TTC549 (cell line): Measurements from ENCODE around the gene HTRA3.

Source experiments
- FAIRE-seq: peaks from 2 replicates; lab custom pipeline; 2012; peaks lifted over from hg19 to GRCh38; lab: Jason Lieb, UNC

Gene HTRA3

GRCh38 chr4:8293131-8293975 lies 23.8 kb downstream of the HTRA3 start:
- no peak for FAIRE-seq

DNA sequence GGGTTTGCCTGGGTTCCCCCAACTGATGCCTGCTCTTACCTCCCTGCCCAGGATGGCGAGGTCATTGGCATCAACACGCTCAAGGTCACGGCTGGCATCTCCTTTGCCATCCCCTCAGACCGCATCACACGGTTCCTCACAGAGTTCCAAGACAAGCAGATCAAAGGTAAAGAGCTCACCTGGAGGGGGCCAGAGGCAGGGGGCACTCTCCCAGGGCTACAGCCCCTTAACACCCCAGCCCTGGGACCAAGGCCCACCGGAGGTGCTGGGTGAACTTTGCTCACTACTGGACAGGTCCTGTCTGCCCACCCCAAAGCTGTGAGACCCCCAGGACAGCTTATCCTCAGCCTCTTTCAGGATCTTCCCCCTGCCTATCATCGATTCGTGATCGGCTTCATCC lies 24.5 kb downstream of the HTRA3 start:
- FAIRE-seq: no peak

DNA sequence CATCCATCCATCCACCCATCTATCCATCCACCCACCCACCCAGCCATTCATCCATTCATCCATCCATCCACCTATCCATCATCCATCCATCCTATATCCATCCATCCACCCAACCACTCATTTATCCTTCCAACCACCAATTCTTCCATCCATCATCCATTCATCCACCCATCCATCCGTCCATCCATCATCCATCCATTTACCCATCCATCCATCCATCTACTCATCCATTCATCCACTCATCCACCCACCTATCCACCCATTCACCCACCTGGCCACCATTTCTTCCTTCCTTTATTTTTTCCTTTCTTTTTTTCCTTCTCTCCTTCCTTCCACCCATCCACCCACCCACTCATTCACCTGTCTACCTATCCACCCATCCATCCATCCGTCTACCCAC lies 25.2 kb downstream of the HTRA3 start:
- FAIRE-seq: no peak

- FAIRE-seq: no peak
Measured at GRCh38 chr4:8295471-8295870, 25.9 kb downstream of the HTRA3 start.

GRCh38 chr4:8296491-8296890 lies 26.9 kb downstream of the HTRA3 start:
- no peak for FAIRE-seq

DNA sequence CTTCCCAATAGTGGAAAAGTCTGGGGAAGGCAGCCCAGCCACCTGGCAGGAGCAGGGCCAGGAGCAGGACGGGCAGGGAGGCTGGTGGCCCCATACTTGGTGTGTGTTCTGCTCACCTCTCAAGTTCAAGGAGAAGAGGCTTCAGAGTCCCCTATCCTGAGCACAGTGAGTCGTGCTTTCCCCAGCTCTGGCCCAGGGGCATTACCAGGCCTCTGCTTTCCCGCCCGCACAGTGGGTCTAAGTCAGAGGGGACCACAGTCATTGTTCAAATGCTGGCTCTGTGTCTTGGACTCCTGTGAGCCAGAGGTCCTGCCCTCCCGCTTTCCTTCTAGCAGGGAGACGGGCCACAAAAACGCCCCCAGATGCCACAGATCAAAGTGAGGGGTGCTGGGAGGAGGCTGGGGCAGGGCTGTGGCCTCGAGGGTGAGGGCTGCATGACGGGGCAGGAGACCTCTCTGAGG lies 27.6 kb downstream of the HTRA3 start:
- FAIRE-seq: no peak

DNA sequence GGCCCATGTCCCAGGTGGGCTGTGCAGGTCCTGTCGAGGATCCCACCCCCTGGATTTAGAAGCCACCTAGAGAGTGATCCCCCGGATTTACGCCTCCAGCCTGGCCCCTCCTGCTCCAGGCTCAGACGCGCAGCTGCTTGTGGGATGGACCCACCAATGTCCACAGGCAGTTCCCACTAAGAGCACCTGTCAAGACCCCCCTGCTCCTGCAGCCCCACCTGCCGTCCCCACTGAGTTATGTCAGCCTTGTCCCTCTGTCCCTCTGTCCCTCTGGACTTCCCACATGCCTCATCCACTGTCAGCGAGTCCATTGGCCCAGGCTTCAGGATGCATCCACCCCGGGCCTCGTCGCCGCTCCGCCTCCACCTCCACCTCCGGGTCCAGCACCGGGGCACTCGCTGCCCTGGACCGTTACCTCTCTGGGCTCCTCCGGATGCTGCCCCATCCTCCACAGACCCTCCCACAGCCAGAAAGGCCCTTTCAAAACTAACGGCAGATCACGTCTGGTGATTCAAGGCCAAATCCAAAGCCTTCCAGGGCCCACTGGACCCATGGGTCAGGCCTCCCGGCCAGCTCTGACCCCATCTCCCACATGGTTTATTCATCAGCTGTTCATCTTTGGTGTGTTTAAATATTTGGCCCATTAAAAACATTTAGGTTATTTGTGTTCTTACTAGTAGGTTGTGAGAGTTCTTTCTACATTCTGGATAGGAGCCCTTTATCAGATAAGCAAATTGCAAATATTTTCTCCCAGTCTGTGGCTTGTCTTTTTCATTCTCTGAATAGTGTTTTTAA lies 28.3 kb downstream of the HTRA3 start:
- no peak for FAIRE-seq

DNA sequence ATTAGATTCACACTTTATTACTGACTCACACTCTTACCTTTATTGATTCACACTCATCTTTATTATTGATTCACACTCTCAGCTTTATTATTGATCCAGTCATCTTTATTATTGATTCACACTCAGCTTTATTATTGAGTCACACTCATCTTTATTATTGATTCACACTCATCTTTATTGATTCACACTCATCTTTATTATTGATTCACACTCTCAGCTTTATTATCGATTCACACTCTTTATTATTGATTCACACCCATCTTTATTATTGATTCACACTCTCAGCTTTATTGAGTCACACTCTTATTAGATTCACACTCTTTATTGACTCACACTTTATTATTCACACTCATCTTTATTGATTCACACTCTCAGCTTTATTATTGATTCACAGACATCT lies 31.3 kb downstream of the HTRA3 start:
- no peak for FAIRE-seq

DNA sequence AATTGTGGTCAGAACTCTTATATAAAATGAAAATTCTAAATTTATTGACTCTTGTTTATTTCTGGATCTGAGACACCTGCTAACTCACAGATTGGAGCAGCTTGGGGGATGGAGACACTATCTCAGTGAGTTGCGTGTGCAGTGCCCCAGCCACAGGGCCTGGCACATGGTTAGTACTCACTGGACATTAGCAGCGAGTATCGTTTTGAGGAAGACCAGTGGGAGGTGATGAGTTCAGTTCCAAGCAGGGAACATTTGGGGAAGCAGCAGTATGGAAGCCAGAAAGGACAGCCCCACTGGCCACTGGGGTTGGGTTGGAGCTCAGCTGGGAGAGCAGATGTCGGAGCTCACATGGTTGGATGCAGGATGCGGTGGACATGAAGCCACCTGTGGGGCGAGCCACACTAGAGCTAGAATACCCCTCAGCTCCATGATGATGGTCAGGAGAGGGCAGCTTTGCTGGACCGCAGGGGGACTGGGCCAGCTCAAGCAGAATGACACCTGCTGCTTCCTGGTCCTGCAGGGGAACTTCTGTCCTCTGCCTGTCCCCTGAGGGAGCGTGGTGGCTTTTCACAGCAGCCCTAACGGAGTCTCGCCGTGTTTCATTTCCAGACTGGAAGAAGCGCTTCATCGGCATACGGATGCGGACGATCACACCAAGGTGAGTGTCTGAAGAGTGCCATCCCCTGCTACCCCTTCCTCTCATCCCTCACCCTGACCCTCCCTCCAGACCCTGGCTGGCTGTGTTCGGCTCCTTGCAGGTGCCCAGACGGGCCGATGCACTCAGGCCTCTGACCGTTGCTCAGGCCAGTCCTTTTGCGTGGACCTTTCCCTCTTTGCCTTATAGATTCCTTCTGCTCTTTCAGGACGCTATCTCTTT lies 32.5 kb downstream of the HTRA3 start:
- FAIRE-seq: no peak

DNA sequence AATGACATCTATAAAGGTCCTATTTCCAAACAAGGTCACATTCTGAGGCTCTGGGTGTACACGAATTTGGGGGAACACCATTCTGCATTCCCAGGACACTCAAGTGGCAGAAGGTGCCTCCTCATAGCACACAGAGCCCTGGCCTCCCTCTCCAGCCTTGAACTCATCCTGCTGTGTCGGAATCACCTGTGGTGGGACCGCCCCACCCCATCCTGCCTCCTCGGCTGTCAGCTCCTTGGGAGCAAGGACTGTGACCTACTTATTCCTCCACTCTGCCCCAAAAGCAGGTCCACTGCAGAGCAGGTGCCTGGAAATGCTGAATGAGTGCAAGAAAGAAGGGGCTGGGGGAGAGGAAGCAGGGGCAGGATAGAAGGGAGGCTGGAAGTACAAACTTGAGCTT lies 33.5 kb downstream of the HTRA3 start:
- no peak for FAIRE-seq

- FAIRE-seq: no peak
Measured at GRCh38 chr4:8303485-8304281, 34.1 kb downstream of the HTRA3 start.

DNA sequence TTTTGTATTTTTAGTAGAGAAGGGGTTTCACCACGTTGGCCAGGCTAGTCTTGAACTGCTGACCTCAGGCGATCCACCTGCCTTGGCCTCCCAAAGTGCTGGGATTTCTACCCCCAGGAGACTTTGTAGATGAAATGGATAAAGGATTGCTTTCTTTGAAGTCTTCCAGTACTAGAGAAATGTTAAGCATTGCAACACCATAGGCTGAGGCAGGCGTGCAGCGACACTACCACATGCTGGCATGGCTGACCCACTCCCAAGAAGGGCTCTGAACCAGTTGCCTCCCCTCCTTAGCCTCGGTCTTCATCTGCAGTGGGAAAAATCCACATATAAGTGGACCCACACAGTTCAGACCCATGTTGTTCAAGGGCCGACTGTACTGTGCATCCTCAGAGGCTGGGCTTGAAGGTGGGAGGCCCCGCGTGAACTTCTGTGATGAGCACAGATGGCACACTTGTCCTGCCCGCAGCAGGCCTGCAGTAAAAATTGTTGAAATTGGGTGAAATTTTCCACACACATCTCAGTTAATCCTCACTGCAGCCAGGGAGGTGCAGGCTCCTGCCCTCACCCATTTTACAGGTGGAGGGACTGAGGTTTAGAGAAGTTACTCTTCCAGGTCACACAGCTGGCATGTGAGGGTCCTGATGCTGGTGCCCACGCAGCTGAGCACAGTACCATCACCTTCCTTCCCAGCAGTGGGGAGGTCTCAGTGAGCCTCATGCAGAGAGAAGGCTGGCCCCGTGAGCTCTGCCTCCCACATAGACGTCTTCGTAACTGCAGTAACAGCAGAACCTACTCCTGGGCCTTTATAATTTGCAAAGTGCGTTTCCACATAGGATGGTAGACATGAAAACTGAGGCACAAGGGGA lies 35.5 kb downstream of the HTRA3 start:
- FAIRE-seq: no peak

GRCh38 chr4:8305851-8306471 lies 36.4 kb downstream of the HTRA3 start:
- no peak for FAIRE-seq

GRCh38 chr4:8306511-8307021 lies 37.0 kb downstream of the HTRA3 start:
- no peak for FAIRE-seq

DNA sequence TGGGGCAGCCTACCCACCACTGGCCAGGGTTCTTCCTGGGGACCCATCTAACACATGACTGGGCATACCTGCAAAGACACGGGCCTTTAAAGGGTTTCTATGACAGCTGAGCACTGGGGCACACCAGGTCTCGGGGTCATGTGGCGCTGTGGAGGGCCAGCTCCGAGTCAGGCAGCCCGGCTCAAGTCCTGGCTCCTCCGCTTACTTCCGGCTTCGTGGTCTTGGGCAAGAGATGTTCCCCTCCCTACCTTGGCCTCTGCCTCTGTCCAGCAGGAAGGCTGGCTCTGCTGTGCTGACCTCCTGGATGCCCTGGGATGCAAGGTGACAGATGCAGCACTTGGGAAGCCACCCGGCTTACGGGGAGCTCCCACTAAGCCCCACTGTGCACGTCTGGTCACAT lies 37.6 kb downstream of the HTRA3 start:
- FAIRE-seq: no peak

DNA sequence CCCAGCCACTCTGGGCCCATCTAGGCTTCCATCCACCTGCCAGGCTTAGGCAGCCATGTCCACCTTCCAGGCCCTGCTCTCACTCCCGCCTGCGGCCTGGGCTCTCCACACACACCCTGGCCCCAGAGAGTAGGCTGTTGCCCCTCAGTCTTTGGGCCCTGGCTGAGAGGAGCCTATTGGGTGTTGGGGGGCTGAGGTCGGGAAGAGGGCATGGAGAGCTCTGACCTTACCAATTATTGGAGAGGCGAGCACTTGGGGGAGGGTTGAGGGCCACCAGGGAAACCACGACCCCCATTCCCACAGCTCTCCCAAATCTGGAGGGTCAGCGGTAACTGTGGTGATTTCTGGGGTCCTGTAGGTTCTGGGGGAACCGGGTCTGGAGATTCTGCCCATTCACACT lies 38.2 kb downstream of the HTRA3 start:
- no peak for FAIRE-seq

GRCh38 chr4:8308144-8308543 lies 38.6 kb downstream of the HTRA3 start:
- no peak for FAIRE-seq

DNA sequence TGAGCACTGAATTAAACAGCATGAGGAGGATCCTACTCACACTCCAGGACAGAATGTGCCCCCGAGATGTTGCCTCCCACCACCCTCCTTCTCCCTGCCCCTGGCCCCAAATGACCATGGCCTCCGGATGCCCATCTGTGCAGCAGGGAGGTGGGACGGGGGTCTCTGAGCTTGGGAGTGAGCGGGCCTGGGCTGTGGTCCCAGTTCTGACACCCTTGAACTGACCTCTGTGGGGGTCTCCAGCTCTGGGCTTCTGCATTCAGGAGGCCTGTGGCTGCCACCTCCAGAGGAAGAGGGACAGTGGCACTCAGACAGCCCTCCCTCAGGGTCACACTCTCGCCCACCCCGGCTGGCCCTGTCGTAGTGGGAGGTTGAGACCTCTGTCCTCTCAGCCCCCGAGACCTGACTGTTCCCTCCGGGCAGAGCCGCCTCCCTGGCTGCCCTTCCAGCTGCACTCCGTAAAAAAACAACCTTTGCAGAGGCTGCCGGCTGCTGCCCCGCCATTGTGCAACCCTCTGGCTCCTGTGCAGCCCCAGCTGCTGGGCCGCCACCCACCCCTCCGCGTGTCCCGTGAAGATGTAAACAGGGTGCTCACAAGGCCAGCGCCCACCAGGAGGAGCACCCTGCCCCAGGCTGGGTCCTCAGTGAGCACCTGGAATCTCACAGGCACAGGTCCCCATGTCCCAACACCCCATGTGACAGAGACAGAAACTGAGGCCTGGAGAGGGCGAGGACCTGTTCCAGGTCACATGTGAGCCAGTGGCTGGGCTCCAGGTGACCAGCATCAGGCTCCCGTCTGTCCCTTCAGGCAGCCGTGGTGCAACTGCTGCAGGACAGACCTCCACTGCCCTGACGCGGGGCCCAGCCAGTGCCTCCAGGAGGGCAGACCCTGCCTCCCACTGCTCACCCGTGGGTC lies 39.6 kb downstream of the HTRA3 start:
- no peak for FAIRE-seq

DNA sequence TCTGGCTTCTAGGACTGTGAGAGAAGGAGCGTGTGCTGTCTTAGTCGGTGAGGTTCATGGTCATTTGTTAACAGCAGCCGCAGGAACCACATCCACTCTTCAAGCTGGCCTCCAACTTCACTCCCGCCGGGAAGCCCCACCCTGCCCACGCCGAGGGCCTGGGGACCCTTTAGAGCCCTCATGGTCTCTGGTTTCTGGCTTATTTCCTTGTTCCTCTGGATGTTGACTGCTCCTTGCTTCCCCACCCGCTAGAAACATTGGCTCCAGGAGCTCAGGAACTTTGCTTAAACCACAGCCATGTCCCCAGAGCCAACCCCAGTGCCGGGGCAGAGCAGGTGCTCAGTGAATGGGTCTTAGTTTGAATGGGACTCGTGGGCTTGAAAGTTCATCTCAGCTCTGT lies 40.8 kb downstream of the HTRA3 start:
- no peak for FAIRE-seq
